ENCODE measurements around the gene TATDN2.
A peak's percentile ranks its signal among the peaks of the same experiment; 100 is the strongest.

TATDN2 gene, protein sequence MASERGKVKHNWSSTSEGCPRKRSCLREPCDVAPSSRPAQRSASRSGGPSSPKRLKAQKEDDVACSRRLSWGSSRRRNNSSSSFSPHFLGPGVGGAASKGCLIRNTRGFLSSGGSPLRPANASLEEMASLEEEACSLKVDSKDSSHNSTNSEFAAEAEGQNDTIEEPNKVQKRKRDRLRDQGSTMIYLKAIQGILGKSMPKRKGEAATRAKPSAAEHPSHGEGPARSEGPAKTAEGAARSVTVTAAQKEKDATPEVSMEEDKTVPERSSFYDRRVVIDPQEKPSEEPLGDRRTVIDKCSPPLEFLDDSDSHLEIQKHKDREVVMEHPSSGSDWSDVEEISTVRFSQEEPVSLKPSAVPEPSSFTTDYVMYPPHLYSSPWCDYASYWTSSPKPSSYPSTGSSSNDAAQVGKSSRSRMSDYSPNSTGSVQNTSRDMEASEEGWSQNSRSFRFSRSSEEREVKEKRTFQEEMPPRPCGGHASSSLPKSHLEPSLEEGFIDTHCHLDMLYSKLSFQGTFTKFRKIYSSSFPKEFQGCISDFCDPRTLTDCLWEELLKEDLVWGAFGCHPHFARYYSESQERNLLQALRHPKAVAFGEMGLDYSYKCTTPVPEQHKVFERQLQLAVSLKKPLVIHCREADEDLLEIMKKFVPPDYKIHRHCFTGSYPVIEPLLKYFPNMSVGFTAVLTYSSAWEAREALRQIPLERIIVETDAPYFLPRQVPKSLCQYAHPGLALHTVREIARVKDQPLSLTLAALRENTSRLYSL

GRCh38 chr3:10248184-10248983 is at the start of gene TATDN2:
Gene TATDN2, plus strand, starts transcription at chr3:10248459. Its CDS starts 742 bp downstream, at chr3:10249201.
- no peak for TF ChIP-seq CTCF (IDR thresholded peaks at IDR 0.05; ENCODE audit: insufficient read depth, low read depth, low read length, missing control alignments)
- peak; percentile 99 for DNase-seq (ENCODE audit: low read depth)
- H3K4me3 ChIP-seq (ENCODE audit: low read depth, low read length): peak within 1 kb of the TSS; percentile 95

GRCh38 chr3:10198761-10199649 is 49.3 kb upstream of the TATDN2 start:
- TF ChIP-seq CTCF (IDR thresholded peaks at IDR 0.05; ENCODE audit: insufficient read depth, low read depth, low read length, missing control alignments): no peak
- H3K4me3 ChIP-seq (ENCODE audit: low read depth, low read length): 0 out of 2 replicates have a peak overlapping the region, but pooled peaks have one; percentile 12
- DNase-seq (ENCODE audit: low read depth): peak; percentile 93

DNA sequence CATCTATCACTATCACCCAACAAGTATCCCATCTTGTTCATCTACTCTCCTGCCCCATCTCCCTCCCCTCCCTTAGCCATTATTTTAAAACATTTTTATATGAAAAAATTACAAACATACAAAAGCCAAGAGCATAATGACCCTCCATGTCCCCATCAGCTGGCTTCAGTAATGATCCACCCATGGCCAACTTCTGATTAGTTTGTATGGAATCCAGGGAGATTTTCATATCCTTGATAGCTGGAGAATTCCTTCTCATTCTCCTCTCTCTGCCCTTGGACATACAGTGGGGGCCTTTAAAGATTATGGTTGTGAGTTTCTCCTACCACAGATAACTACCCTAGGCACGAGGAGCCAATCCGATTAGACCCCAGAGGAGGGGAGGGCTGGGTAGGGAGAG is 43.3 kb upstream of the TATDN2 start:
- DNase-seq (ENCODE audit: low read depth): no peak
- no peak overlapping the region for H3K4me3 ChIP-seq (ENCODE audit: low read depth, low read length)
- TF ChIP-seq CTCF (IDR thresholded peaks at IDR 0.05; ENCODE audit: insufficient read depth, low read depth, low read length, missing control alignments): no peak

- no peak for TF ChIP-seq CTCF (IDR thresholded peaks at IDR 0.05; ENCODE audit: insufficient read depth, low read depth, low read length, missing control alignments)
- DNase-seq (ENCODE audit: low read depth): no peak
- H3K4me3 ChIP-seq (ENCODE audit: low read depth, low read length): no peak overlapping the region
Measured at GRCh38 chr3:10205451-10206165, 42.7 kb upstream of the TATDN2 start.

- no peak overlapping the region for H3K4me3 ChIP-seq (ENCODE audit: low read depth, low read length)
- DNase-seq (ENCODE audit: low read depth): no peak
- TF ChIP-seq CTCF (IDR thresholded peaks at IDR 0.05; ENCODE audit: insufficient read depth, low read depth, low read length, missing control alignments): no peak
Measured at GRCh38 chr3:10206166-10206511, 42.1 kb upstream of the TATDN2 start.
